Measurements from ENCODE around the gene ZNF445. TPM values are rescaled to one million over a fixed set of nuclear protein-coding genes. Genes with fewer than 3 reads are reported as not detected.

Gene ZNF445
- total RNA-seq, 1 experiment from 2014 or later: 19.0 TPM

DNA sequence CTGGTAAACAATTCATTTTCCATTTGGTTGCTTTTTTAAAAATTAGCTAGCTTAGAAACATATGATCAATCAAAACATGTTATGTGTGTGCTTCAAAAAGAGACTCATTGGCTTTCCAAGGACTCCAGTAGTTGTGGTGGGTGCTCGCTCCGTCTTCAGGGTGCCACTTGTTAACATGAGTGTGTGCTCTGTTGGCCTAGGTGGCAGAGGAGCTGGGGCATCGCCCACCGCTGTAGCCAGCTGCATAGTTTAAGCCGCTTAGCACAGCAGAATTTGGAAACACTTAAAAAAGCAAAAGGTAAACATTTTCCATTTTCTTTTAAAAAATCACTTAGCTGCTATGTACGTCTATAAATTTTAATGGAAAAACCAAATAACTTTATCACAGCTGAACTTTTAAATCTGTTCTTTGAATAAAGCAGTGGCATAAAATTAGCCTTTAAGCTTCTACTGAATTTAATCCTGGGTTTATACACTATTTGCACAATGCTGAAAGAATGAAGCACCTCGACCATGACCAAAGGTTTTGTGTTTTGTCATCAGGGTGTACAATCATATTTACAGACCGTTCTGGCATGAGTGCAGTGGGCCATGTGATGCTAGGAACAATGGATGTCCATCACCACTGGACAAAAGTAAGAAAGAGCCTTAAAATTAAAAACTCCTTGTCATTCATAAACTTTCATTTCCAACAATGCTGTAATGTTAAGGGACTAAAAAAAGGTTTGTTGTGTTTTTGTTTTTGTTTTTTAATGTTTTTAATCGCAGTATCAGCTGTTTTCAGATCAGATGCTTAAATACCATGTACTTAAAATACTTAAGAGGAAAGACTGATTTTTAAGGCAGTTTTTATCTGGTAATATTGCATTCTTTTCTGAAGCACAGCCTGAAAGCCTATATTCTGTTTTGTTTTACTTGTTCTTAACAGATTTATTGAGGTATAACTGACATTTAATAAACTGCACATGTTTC lies 81.0 kb downstream of the ZNF445 start:
- TF ChIP-seq, protein P1, sequence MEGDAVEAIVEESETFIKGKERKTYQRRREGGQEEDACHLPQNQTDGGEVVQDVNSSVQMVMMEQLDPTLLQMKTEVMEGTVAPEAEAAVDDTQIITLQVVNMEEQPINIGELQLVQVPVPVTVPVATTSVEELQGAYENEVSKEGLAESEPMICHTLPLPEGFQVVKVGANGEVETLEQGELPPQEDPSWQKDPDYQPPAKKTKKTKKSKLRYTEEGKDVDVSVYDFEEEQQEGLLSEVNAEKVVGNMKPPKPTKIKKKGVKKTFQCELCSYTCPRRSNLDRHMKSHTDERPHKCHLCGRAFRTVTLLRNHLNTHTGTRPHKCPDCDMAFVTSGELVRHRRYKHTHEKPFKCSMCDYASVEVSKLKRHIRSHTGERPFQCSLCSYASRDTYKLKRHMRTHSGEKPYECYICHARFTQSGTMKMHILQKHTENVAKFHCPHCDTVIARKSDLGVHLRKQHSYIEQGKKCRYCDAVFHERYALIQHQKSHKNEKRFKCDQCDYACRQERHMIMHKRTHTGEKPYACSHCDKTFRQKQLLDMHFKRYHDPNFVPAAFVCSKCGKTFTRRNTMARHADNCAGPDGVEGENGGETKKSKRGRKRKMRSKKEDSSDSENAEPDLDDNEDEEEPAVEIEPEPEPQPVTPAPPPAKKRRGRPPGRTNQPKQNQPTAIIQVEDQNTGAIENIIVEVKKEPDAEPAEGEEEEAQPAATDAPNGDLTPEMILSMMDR (IDR thresholded peaks at IDR 0.05; ENCODE audit: insufficient read depth in 1 of 2, low read depth in 1 of 2, low read length in 1 of 2, severe bottlenecking in 1 of 2, unreplicated experiment in 1 of 2): no peak
- Histone ChIP-seq H3K4me3 (ENCODE audit: low read depth, low read length) (no peak overlapping the region), H3K27me3 (replicated peaks; ENCODE audit: control insufficient read depth, insufficient read depth, low read length) (no peaks in the 10 kb centered on the region), H3K36me3 (ENCODE audit: control insufficient read depth, insufficient read depth, low read length) (no peaks in the 10 kb centered on the region), H3K4me1 (peaks cover 9% of the 10 kb centered on the region), H3K9me3 (no peaks in the 10 kb centered on the region)
- no peaks in the 10 kb centered on the region for H3K27me3 Mint-ChIP-seq (ENCODE audit: insufficient read depth, unreplicated experiment)
- H3K4me1 Mint-ChIP-seq (ENCODE audit: low read depth, unreplicated experiment): peaks cover 6% of the 10 kb centered on the region
- no peak overlapping the region for H3K27ac Mint-ChIP-seq (ENCODE audit: unreplicated experiment)
- BruUV-seq (replicated peaks): no TSS peak
- no peaks in the 10 kb centered on the region for H3K36me3 Mint-ChIP-seq (ENCODE audit: insufficient read depth, unreplicated experiment)
- no peaks in the 10 kb centered on the region for H3K9me3 Mint-ChIP-seq (ENCODE audit: unreplicated experiment)
- POLR2A ChIA-PET: no interaction called here
- DNase-seq: no peak
- no peak overlapping the region for H3K4me3 Mint-ChIP-seq (ENCODE audit: unreplicated experiment)
- intact Hi-C loops (cut with micrococcal nuclease; ENCODE audit: unreplicated experiment): no loop called here
- CTCF ChIA-PET: no interaction called here

DNA sequence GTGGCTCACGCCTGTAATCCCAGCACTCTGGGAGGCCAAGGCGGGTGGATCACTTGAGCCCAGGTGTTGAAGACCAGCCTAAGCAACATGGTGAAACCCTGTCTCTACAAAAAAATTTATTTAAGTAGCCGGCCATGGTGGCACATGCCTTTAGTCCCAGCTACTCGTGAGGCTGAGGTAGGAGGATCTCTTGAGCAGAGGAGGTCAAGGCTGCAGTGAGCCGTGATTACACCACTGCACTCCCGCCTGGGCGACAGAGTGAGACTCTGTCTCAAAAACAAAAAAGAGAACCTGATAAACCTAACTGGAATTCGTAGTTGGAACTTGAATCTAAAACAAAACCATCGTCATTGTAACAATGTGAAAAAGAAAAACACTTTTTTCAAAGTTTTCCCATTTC lies 81.8 kb downstream of the ZNF445 start:
- no peak for DNase-seq
- BruUV-seq (replicated peaks): no TSS peak
- Mint-ChIP-seq H3K4me1 (ENCODE audit: low read depth, unreplicated experiment) (peaks cover 2% of the 10 kb centered on the region), H3K9me3 (ENCODE audit: unreplicated experiment) (no peaks in the 10 kb centered on the region), H3K27me3 (ENCODE audit: insufficient read depth, unreplicated experiment) (no peaks in the 10 kb centered on the region), H3K36me3 (ENCODE audit: insufficient read depth, unreplicated experiment) (no peaks in the 10 kb centered on the region), H3K4me3 (ENCODE audit: unreplicated experiment) (no peak overlapping the region), H3K27ac (ENCODE audit: unreplicated experiment) (no peak overlapping the region)
- Histone ChIP-seq H3K27me3 (replicated peaks; ENCODE audit: control insufficient read depth, insufficient read depth, low read length) (no peaks in the 10 kb centered on the region), H3K36me3 (ENCODE audit: control insufficient read depth, insufficient read depth, low read length) (no peaks in the 10 kb centered on the region), H3K4me1 (peaks cover 3% of the 10 kb centered on the region; the same call in 1 of the 2 replicates), H3K9me3 (no peaks in the 10 kb centered on the region), H3K4me3 (ENCODE audit: low read depth, low read length) (no peak overlapping the region)
- ChIA-PET POLR2A (no interaction called here), CTCF (no interaction called here)
- TF ChIP-seq, protein P1 (IDR thresholded peaks at IDR 0.05; ENCODE audit: insufficient read depth in 1 of 2, low read depth in 1 of 2, low read length in 1 of 2, severe bottlenecking in 1 of 2, unreplicated experiment in 1 of 2): no peak
- intact Hi-C loops (cut with micrococcal nuclease; ENCODE audit: unreplicated experiment): no loop called here

DNA sequence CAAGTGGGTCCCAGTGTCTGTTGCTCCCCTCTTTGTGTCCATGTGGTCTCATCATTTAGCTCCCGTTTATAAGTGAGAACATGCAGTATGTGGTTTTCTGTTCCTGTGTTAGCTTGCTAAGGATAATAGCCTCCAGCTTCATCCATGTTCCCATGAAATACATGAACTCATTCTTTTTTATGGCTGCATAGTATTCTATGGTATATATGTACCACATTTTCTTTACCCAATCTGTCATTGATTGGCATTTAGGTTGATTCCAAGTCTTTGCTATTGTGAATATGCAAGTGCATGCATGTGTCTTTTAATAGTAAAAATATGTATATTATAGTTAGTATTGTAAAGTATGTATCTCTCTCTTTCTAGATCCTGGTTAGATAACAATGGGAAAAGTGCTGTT lies 85.0 kb downstream of the ZNF445 start:
- TF ChIP-seq, protein P1 (IDR thresholded peaks at IDR 0.05; ENCODE audit: insufficient read depth in 1 of 2, low read depth in 1 of 2, low read length in 1 of 2, severe bottlenecking in 1 of 2, unreplicated experiment in 1 of 2): no peak
- ChIA-PET CTCF (no interaction called here), POLR2A (no interaction called here)
- Histone ChIP-seq H3K36me3 (ENCODE audit: control insufficient read depth, insufficient read depth, low read length) (no peaks in the 10 kb centered on the region), H3K4me3 (ENCODE audit: low read depth, low read length) (no peak overlapping the region), H3K27me3 (replicated peaks; ENCODE audit: control insufficient read depth, insufficient read depth, low read length) (no peaks in the 10 kb centered on the region), H3K9me3 (no peaks in the 10 kb centered on the region), H3K4me1 (no peaks in the 10 kb centered on the region)
- Mint-ChIP-seq H3K36me3 (ENCODE audit: insufficient read depth, unreplicated experiment) (no peaks in the 10 kb centered on the region), H3K27ac (ENCODE audit: unreplicated experiment) (no peak overlapping the region), H3K27me3 (ENCODE audit: insufficient read depth, unreplicated experiment) (no peaks in the 10 kb centered on the region), H3K4me1 (ENCODE audit: low read depth, unreplicated experiment) (no peaks in the 10 kb centered on the region), H3K9me3 (ENCODE audit: unreplicated experiment) (peaks cover 12% of the 10 kb centered on the region), H3K4me3 (ENCODE audit: unreplicated experiment) (no peak overlapping the region)
- no peak for DNase-seq
- no TSS peak for BruUV-seq (replicated peaks)
- intact Hi-C loops (cut with micrococcal nuclease; ENCODE audit: unreplicated experiment): no loop called here

Data from Caco-2 (cell line).